ENCODE measurements around the gene PURB. TPM values are rescaled to one million over a fixed set of nuclear protein-coding genes. Genes with fewer than 3 reads are reported as not detected.
"Not testable (repeated sequence)": the region's sequence is repeated elsewhere in the genome, so short reads cannot be mapped to it uniquely, and the experiment has no call there.

Gene PURB
- total RNA-seq, 2 experiments from 2014 or later = 17.0 to 17.4 TPM

DNA sequence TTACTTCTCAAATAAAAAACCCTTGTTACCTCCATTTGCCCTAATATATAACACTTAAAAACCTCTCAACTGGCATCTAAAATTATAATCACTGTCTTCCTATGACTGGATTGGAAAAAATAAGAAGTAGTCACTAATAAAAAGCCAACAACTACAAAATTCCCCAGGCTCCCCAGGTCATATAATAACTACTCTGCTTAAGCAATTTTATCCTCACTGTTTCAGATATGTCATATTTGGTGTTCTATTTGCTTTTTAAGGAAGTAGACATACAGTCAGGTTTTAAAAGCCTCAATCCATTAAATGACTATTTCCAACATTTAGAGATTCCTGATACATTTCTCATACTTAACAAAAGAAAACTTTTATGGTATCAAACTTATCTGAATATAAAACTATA is 39.9 kb downstream of the PURB start:
- no peaks in the 10 kb centered on the region for H3K9me3 Mint-ChIP-seq
- Histone ChIP-seq H3K27ac (ENCODE audit: low read depth in 1 of 2, low read length in 2 of 2) (peak overlapping the region in 1 of 2 donors; percentile 99), H3K4me1 (ENCODE audit: insufficient read depth, low read length) (peaks cover 19% of the 10 kb centered on the region), H3K36me3 (ENCODE audit: insufficient read depth, low read length) (peaks cover 22% of the 10 kb centered on the region), H3K9me3 (ENCODE audit: control insufficient read depth in 1 of 2, insufficient read depth in 1 of 2, low read length in 2 of 2) (no peaks in the 10 kb centered on the region), H3K27me3 (ENCODE audit: control insufficient read depth in 1 of 2, insufficient read depth in 2 of 2, low read length in 2 of 2) (no peaks in the 10 kb centered on the region), H3K4me3 (ENCODE audit: low read length) (no peak overlapping the region)
- peaks cover 61% of the 10 kb centered on the region for H3K4me1 Mint-ChIP-seq (ENCODE audit: low read depth)
- peak overlapping the region; percentile 95 for H3K27ac Mint-ChIP-seq
- H3K4me3 Mint-ChIP-seq = peak overlapping the region; percentile 87
- TF ChIP-seq, protein P1, sequence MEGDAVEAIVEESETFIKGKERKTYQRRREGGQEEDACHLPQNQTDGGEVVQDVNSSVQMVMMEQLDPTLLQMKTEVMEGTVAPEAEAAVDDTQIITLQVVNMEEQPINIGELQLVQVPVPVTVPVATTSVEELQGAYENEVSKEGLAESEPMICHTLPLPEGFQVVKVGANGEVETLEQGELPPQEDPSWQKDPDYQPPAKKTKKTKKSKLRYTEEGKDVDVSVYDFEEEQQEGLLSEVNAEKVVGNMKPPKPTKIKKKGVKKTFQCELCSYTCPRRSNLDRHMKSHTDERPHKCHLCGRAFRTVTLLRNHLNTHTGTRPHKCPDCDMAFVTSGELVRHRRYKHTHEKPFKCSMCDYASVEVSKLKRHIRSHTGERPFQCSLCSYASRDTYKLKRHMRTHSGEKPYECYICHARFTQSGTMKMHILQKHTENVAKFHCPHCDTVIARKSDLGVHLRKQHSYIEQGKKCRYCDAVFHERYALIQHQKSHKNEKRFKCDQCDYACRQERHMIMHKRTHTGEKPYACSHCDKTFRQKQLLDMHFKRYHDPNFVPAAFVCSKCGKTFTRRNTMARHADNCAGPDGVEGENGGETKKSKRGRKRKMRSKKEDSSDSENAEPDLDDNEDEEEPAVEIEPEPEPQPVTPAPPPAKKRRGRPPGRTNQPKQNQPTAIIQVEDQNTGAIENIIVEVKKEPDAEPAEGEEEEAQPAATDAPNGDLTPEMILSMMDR (IDR thresholded peaks at IDR 0.05) = no peak
- H3K36me3 Mint-ChIP-seq (ENCODE audit: low read depth) = peaks cover 56% of the 10 kb centered on the region
- peak in 1 of 14 experiments; percentile 23 for DNase-seq
- intact Hi-C loops (cut with DNase I, micrococcal nuclease) = loop anchor here (5.0 to 10.0 kb wide), 4 partner anchors 33 to 361 kb away; partner anchors contain the start of genes CCM2 (in 1 of the 2) and TBRG4 (in 1 of the 2)
- peaks cover 4% of the 10 kb centered on the region for H3K27me3 Mint-ChIP-seq
- ATAC-seq (ENCODE audit: poor library complexity) = no peak
- CTCF ChIA-PET = interaction anchor here (1.0 to 3.8 kb wide), 4 partner anchors 12 to 365 kb away, joined by 3 to 26 read pairs (median 4); no protein-coding TSS in a partner anchor
- POLR2A ChIA-PET = interaction anchor here (0.7 to 5.6 kb wide), 14 partner anchors 12 to 272 kb away, joined by 3 to 87 read pairs (median 7); partner anchors contain the start of genes DDX56, OGDH, PPIA and PURB

GRCh38 chr7:44843440-44843839 is 41.9 kb downstream of the PURB start:
- not testable (repeated sequence) for H3K4me3 ChIP-seq (ENCODE audit: low read length); ATAC-seq (ENCODE audit: poor library complexity); H3K27me3 ChIP-seq (ENCODE audit: control insufficient read depth in 1 of 2, insufficient read depth in 2 of 2, low read length in 2 of 2); H3K9me3 Mint-ChIP-seq; DNase-seq; H3K4me3 Mint-ChIP-seq; H3K27ac ChIP-seq (ENCODE audit: low read depth in 1 of 2, low read length in 2 of 2); H3K9me3 ChIP-seq (ENCODE audit: control insufficient read depth in 1 of 2, insufficient read depth in 1 of 2, low read length in 2 of 2); H3K27me3 Mint-ChIP-seq; H3K27ac Mint-ChIP-seq
- ChIA-PET POLR2A (interaction anchor here (1.2 to 1.7 kb wide), 3 partner anchors 237 to 293 kb away, joined by 3 to 8 read pairs (median 6); partner anchors contain the start of genes OGDH and TMED4), CTCF (interaction anchor here (0.7 to 1.1 kb wide), 2 partner anchors 9 to 14 kb away, joined by 3 read pairs; no protein-coding TSS in a partner anchor)
- H3K4me1 Mint-ChIP-seq (ENCODE audit: low read depth) = peaks cover 66% of the 10 kb centered on the region
- H3K36me3 ChIP-seq (ENCODE audit: insufficient read depth, low read length) = peaks cover 36% of the 10 kb centered on the region
- H3K36me3 Mint-ChIP-seq (ENCODE audit: low read depth) = peaks cover 68% of the 10 kb centered on the region
- intact Hi-C loops (cut with DNase I, micrococcal nuclease) = loop anchor here in 1 of 2 experiments (10.0 kb wide), 1 partner anchor 359 kb away; no protein-coding TSS in a partner anchor
- peaks cover 13% of the 10 kb centered on the region for H3K4me1 ChIP-seq (ENCODE audit: insufficient read depth, low read length)

GRCh38 chr7:44842675-44843074 is 42.7 kb downstream of the PURB start:
- not testable (repeated sequence) for H3K9me3 Mint-ChIP-seq; H3K9me3 ChIP-seq (ENCODE audit: control insufficient read depth in 1 of 2, insufficient read depth in 1 of 2, low read length in 2 of 2); H3K27ac ChIP-seq (ENCODE audit: low read depth in 1 of 2, low read length in 2 of 2); DNase-seq; H3K27me3 ChIP-seq (ENCODE audit: control insufficient read depth in 1 of 2, insufficient read depth in 2 of 2, low read length in 2 of 2); ATAC-seq (ENCODE audit: poor library complexity); H3K27ac Mint-ChIP-seq; H3K4me3 ChIP-seq (ENCODE audit: low read length); H3K27me3 Mint-ChIP-seq; H3K4me3 Mint-ChIP-seq
- intact Hi-C loops (cut with DNase I, micrococcal nuclease) = loop anchor here in 1 of 2 experiments (10.0 kb wide), 1 partner anchor 358 kb away; no protein-coding TSS in a partner anchor
- POLR2A ChIA-PET = interaction anchor here (1.4 kb wide), 1 partner anchor 236 kb away, joined by 8 read pairs; the partner anchor contains the start of gene OGDH
- Histone ChIP-seq H3K36me3 (ENCODE audit: insufficient read depth, low read length) (peaks cover 41% of the 10 kb centered on the region), H3K4me1 (ENCODE audit: insufficient read depth, low read length) (peaks cover 12% of the 10 kb centered on the region)
- peaks cover 62% of the 10 kb centered on the region for H3K4me1 Mint-ChIP-seq (ENCODE audit: low read depth)
- CTCF ChIA-PET = interaction anchor here (1.1 kb wide), 1 partner anchor 15 kb away, joined by 3 read pairs; no protein-coding TSS in a partner anchor
- peaks cover 68% of the 10 kb centered on the region for H3K36me3 Mint-ChIP-seq (ENCODE audit: low read depth)

DNA sequence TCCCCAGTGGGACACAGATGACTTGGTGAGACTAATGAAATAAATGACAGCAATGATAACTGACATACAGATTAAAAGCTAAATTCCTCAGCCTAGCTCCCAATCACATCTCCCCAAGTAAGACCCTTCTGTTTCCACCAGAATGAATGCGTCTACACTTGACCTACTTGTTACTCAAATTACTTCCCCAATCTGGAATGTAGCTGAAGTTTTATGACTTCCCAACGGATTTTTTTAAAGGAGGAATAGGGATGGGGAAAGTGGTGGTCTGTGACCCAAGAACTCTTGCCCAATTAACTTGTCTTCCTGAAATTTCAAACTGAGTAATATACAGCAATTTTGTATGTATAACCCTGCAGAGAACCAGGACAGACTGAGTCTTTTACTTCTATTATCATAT is 46.6 kb downstream of the PURB start:
- ChIA-PET CTCF (no interaction called here), POLR2A (interaction anchor here (0.8 to 1.0 kb wide), 3 partner anchors 8 to 42 kb away, joined by 3 to 5 read pairs (median 3); no protein-coding TSS in a partner anchor)
- Histone ChIP-seq H3K27ac (ENCODE audit: low read depth in 1 of 2, low read length in 2 of 2) (no peak overlapping the region), H3K27me3 (ENCODE audit: control insufficient read depth in 1 of 2, insufficient read depth in 2 of 2, low read length in 2 of 2) (no peaks in the 10 kb centered on the region), H3K4me3 (ENCODE audit: low read length) (no peak overlapping the region), H3K9me3 (ENCODE audit: control insufficient read depth in 1 of 2, insufficient read depth in 1 of 2, low read length in 2 of 2) (no peaks in the 10 kb centered on the region), H3K4me1 (ENCODE audit: insufficient read depth, low read length) (peaks cover 7% of the 10 kb centered on the region), H3K36me3 (ENCODE audit: insufficient read depth, low read length) (peaks cover 67% of the 10 kb centered on the region)
- no peak for ATAC-seq (ENCODE audit: poor library complexity)
- no peak for DNase-seq
- Mint-ChIP-seq H3K27me3 (no peaks in the 10 kb centered on the region), H3K9me3 (no peaks in the 10 kb centered on the region), H3K4me1 (ENCODE audit: low read depth) (peaks cover 28% of the 10 kb centered on the region), H3K4me3 (no peak overlapping the region), H3K36me3 (ENCODE audit: low read depth) (peaks cover 77% of the 10 kb centered on the region), H3K27ac (no peak overlapping the region)
- intact Hi-C loops (cut with DNase I, micrococcal nuclease) = no loop called here
- TF ChIP-seq, protein P1 (IDR thresholded peaks at IDR 0.05) = no peak
